ENCODE results near the gene SLC35A3.

SLC35A3 gene

DNA sequence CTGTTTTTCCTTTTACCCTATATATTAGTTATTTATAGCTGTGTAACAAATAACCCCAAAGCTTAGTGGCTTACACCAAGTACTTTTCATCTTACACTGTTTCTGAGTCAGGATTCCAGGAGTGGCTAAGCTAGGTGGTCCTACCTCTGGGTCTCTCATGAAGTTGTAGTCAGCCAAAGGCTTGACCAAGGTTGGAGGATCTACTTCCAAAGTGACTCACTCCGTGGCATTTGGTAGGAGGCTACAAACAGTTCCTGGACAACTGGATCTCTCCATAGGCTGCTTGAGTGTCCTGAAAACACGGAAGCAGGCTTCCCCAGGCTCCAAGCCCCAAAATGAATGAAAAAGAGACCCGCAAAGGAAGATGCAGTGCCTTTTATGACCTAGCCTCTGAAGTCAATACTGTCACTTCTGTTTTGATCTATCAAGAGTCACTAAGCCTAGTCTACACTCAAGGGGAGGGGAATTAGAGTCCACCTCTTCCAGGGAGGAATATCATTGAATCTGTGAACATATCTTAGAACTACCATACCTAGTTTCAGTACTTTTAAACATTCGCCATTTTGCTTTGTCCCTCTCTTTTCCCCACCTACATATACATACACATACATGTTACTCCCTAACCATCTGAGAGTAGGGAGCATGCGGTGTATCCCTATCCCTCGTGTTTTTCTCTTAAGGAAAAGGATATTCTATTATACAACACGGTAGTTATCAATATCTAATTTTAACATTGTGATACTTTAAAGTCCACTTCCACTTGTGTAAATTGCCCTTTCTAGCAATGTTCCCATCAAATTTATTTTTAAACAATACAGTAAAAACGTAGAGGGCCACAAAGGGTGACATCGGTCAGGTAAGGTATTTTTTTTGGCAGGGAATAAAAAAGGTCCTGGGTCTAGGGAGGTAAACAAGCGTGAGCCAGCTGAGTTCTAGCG is 67.2 kb downstream of the SLC35A3 start:
- H3K4me3 Mint-ChIP-seq: peak overlapping the region; percentile 99
- peaks cover 43% of the 10 kb centered on the region for H3K4me1 Mint-ChIP-seq
- peak overlapping the region; percentile 93 for H3K27ac Mint-ChIP-seq
- H3K36me3 Mint-ChIP-seq (ENCODE audit: low read depth): peaks cover 17% of the 10 kb centered on the region
- TF ChIP-seq, protein P1, sequence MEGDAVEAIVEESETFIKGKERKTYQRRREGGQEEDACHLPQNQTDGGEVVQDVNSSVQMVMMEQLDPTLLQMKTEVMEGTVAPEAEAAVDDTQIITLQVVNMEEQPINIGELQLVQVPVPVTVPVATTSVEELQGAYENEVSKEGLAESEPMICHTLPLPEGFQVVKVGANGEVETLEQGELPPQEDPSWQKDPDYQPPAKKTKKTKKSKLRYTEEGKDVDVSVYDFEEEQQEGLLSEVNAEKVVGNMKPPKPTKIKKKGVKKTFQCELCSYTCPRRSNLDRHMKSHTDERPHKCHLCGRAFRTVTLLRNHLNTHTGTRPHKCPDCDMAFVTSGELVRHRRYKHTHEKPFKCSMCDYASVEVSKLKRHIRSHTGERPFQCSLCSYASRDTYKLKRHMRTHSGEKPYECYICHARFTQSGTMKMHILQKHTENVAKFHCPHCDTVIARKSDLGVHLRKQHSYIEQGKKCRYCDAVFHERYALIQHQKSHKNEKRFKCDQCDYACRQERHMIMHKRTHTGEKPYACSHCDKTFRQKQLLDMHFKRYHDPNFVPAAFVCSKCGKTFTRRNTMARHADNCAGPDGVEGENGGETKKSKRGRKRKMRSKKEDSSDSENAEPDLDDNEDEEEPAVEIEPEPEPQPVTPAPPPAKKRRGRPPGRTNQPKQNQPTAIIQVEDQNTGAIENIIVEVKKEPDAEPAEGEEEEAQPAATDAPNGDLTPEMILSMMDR (IDR thresholded peaks at IDR 0.05): no peak
- H3K9me3 Mint-ChIP-seq: no peaks in the 10 kb centered on the region
- H3K27me3 Mint-ChIP-seq (ENCODE audit: low read depth, poor library complexity): no peaks in the 10 kb centered on the region
- no peak for DNase-seq

DNA sequence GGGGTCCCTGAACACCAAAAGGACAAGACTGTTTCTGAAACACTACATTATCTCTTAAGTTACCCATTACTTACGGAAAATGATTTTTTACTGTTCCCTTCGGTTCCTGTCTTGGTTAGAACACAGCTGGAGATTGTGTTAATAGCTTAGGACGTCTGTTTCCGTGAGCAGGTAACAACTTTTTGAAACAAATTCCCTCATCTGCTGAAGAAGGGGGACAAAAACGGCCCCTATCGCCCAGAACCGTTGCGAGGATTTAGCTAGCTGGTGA is 67.8 kb downstream of the SLC35A3 start:
- Mint-ChIP-seq H3K4me1 (peaks cover 49% of the 10 kb centered on the region), H3K9me3 (no peaks in the 10 kb centered on the region), H3K27me3 (ENCODE audit: low read depth, poor library complexity) (no peaks in the 10 kb centered on the region), H3K27ac (peak overlapping the region; percentile 93), H3K36me3 (ENCODE audit: low read depth) (peaks cover 23% of the 10 kb centered on the region), H3K4me3 (peak overlapping the region; percentile 99)
- TF ChIP-seq, protein P1 (IDR thresholded peaks at IDR 0.05): no peak
- no peak for DNase-seq

DNA sequence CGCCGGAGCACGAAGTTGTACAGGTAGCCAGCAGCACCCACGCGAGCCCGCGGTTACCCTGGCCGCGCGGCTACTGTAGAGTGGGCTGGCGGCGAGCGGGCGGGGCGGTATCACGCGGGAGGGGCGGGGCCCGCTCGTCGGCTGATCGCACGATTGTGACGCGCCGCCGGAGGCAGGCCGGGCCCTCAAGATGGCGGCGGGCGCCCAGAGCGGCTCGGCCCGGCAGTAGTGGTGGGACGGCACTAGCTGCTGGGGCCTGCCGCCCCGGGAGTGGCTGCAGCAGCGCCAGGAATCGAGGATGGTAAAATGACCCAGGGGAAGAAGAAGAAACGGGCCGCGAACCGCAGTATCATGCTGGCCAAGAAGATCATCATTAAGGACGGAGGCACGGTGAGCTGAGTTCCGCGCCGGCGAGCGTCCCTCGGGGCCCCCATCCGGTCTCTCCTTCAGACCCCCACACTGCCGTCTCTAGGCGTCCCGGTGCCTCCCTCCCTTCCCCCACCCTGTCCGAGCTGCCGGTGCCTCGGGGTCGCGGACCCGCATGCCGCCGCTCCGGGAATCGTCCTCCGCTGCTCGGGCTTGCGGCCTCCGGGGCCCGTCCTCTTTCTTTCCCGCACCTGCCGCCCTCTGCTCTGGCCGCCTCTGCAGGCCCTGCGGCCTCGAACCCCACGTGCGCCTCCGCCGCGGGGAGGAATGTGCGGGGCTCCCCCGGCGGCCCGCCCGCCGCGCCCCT is 68.3 kb downstream of the SLC35A3 start:
- Mint-ChIP-seq H3K36me3 (ENCODE audit: low read depth) (peaks cover 28% of the 10 kb centered on the region), H3K4me1 (peaks cover 53% of the 10 kb centered on the region), H3K4me3 (peak overlapping the region; percentile 99), H3K27ac (peak overlapping the region; percentile 100), H3K27me3 (ENCODE audit: low read depth, poor library complexity) (no peaks in the 10 kb centered on the region), H3K9me3 (peaks cover 3% of the 10 kb centered on the region)
- DNase-seq: peak; percentile 89
- TF ChIP-seq, protein P1 (IDR thresholded peaks at IDR 0.05): no peak

DNA sequence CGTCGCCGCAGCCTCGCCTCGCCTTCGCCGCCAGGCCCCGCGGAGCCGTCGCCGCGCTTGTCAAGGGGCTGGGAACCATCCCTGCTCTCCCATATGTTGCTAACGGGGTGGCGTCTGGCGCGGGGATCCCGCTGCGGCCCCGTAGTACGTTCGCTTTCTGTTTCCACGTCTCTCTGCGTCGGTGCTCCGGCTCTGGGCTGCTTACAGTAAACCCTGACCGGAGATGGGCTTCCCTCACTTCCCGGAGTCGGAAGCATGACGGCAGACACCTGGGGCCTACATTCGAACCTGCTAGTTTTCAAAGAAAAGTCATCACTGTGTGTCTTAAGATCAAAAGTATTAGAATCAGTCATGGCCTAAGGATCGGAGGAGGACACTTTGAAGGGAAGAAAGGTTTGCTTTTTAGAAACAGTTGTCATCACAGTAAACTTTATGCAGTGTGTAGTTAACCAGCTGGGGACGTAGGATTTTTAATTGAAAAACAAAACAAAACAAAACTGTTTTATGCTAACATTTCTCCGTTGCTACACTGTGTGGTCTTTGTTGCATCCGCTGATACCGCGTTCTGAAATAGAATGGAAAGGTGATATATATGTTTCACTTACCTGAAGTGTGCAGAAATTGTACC is 69.0 kb downstream of the SLC35A3 start:
- Mint-ChIP-seq H3K27ac (peak overlapping the region; percentile 100), H3K4me1 (peaks cover 53% of the 10 kb centered on the region)

DNA sequence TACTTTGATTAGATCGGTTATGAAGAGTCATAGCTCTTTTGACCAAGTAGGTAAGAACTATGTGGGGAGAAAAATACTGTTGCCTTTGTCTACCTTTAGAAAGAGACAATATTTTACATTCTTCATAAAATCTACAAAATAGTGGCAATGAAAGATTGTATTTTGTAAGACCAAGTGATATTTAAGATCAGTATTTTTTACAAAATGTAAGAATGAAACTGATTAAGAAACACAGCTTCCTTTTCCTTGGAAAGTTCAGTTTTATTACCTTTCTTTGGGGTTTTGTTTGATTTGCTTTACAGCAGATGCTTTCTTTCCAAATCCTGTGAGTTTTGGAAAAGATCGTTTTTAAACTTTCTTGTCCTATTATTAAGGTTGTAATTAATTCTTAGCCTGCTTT is 69.8 kb downstream of the SLC35A3 start:
- H3K27ac Mint-ChIP-seq: peak overlapping the region; percentile 100
- no peaks in the 10 kb centered on the region for H3K27me3 Mint-ChIP-seq (ENCODE audit: low read depth, poor library complexity)
- peaks cover 43% of the 10 kb centered on the region for H3K36me3 Mint-ChIP-seq (ENCODE audit: low read depth)
- TF ChIP-seq, protein P1 (IDR thresholded peaks at IDR 0.05): no peak
- peaks cover 53% of the 10 kb centered on the region for H3K4me1 Mint-ChIP-seq
- peak overlapping the region; percentile 99 for H3K4me3 Mint-ChIP-seq
- DNase-seq: no peak
- H3K9me3 Mint-ChIP-seq: peaks cover 16% of the 10 kb centered on the region

More for the DNA sequence above, 69.0 kb downstream of the SLC35A3 start:
- DNase-seq: no peak
- peaks cover 35% of the 10 kb centered on the region for H3K36me3 Mint-ChIP-seq (ENCODE audit: low read depth)
- TF ChIP-seq, protein P1 (IDR thresholded peaks at IDR 0.05): no peak
- peaks cover 8% of the 10 kb centered on the region for H3K9me3 Mint-ChIP-seq
- no peaks in the 10 kb centered on the region for H3K27me3 Mint-ChIP-seq (ENCODE audit: low read depth, poor library complexity)
- peak overlapping the region; percentile 99 for H3K4me3 Mint-ChIP-seq
